HG03558 (cell line): Measurements from ENCODE around the gene ICAM4.
"Not testable (repeated sequence)": the region's sequence is repeated elsewhere in the genome, so short reads cannot be mapped to it uniquely, and the experiment has no call there.

Experiments used
- ATAC-seq: cut with Tn5 transposase; IDR thresholded peaks from one replicate; pipeline ENCODE4 v1.9.1; 2021; ENCODE audit warnings: moderate number of reproducible peaks; ENCODE audit not compliant: unreplicated experiment; ENCODE audit errors: extremely low read depth

The ICAM4 gene

GRCh38 chr19:10335352-10335985 is 48.7 kb downstream of the ICAM4 start:
- ATAC-seq, result no peak

DNA sequence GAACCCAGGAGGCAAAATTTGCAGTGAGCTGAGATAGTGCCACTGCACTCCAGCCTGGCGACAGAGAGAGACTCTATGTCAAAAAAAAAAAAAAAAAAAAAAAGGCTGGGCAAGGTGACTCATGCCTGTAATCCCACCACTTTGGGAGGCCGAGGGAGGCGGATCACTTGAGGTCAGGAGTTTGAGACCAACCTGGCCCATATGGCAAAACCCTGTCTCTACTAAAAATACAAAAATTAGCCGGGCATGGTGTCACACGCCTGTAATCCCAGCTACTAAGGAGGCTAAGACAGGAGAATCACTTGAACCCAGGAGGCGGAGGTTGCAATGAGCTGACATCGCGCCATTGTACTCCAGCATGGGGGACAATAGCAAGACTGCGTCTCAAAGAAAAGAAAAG is 50.0 kb downstream of the ICAM4 start:
- not testable (repeated sequence) for ATAC-seq
